Measurements from ENCODE around the gene FLOT1. TPM values are rescaled to one million over a fixed set of nuclear protein-coding genes. Genes with fewer than 3 reads are reported as not detected.

The FLOT1 gene
- total and polyA plus RNA-seq, 9 of the 15 experiments (the other 6 are each of a cell fraction or from before 2014, with no cell fraction given) = 11.7 to 149 (median 118) TPM

GRCh38 chr6:30719791-30720737, 22.4 kb downstream of the FLOT1 start, which contains the start of gene TUBB (continued):
- no peak for TF ChIP-seq NFIX (CRISPR knock-in tag; IDR thresholded peaks at IDR 0.05; ENCODE audit: low read depth)
- 0 out of 2 replicates have a peak, but pooled peaks have one; percentile 49 for TF ChIP-seq ZNF140 (CRISPR knock-in tag; IDR thresholded peaks at IDR 0.05)
- peak; percentile 89 for TF ChIP-seq ZNF143 (CRISPR knock-in tag; IDR thresholded peaks at IDR 0.05)
- no peak for TF ChIP-seq ZNF449 (CRISPR knock-in tag; IDR thresholded peaks at IDR 0.05)
- TF ChIP-seq TAF1 (IDR thresholded peaks at IDR 0.05; ENCODE audit: control insufficient read depth, extremely low read depth, insufficient read depth, low read length, severe bottlenecking) = peak; percentile 100
- no peak for TF ChIP-seq ZBTB8A (IDR thresholded peaks at IDR 0.05; ENCODE audit: partially characterized antibody)
- TF ChIP-seq ZNF436 (CRISPR knock-in tag; IDR thresholded peaks at IDR 0.05) = no peak
- peak; percentile 92 for TF ChIP-seq ZBED1 (IDR thresholded peaks at IDR 0.05)
- no peak for TF ChIP-seq SMAD3 (CRISPR knock-in tag; conservative IDR thresholded peaks at IDR 0.05)
- TF ChIP-seq ZNF408 (CRISPR knock-in tag; IDR thresholded peaks at IDR 0.05; ENCODE audit: low read depth) = no peak
- no peak for TF ChIP-seq CBFA2T3 (IDR thresholded peaks at IDR 0.05)
- TF ChIP-seq CXXC5 (CRISPR knock-in tag; IDR thresholded peaks at IDR 0.05) = peak; percentile 87
- no peak for TF ChIP-seq FIP1L1 (IDR thresholded peaks at IDR 0.05; ENCODE audit: low read depth, low read length, poor library complexity, severe bottlenecking)
- TF ChIP-seq RERE (CRISPR knock-in tag; IDR thresholded peaks at IDR 0.05; ENCODE audit: borderline replicate concordance) = no peak
- TF ChIP-seq TEAD1 (CRISPR knock-in tag; IDR thresholded peaks at IDR 0.05) = peak in 1 of 2 experiments; percentile 95; a peak in 2 of 4 replicates
- TF ChIP-seq SMARCA5 (IDR thresholded peaks at IDR 0.05) = no peak
- no peak for TF ChIP-seq FUS (optimal IDR thresholded peaks at IDR 0.05; ENCODE audit: low read depth, low read length)
- TF ChIP-seq NCOA6 (IDR thresholded peaks at IDR 0.05) = no peak
- TF ChIP-seq LCOR (CRISPR knock-in tag; IDR thresholded peaks at IDR 0.05) = peak; percentile 82
- peak; percentile 83 for TF ChIP-seq NEUROD1 (IDR thresholded peaks at IDR 0.05; ENCODE audit: borderline replicate concordance, low read depth, low read length, partially characterized antibody)
- TF ChIP-seq SNIP1 (IDR thresholded peaks at IDR 0.05; ENCODE audit: low read depth) = no peak
- TF ChIP-seq POU5F1 (IDR thresholded peaks at IDR 0.05; ENCODE audit: borderline replicate concordance, low read depth, low read length, partially characterized antibody) = no peak
- TF ChIP-seq ZNF133 (CRISPR knock-in tag; IDR thresholded peaks at IDR 0.05) = no peak
